Loucy (cell line): Measurements from ENCODE around the gene NME4.

ENCODE experiments used
- CTCF ChIP-seq: fragments of 200-600 bp; sonication (generic); conservative IDR thresholded peaks from 2 replicates; pipeline ENCODE4 v1.5.1; 2014; ENCODE audit warnings: mild to moderate bottlenecking, antibody characterized with exemption, low read length
- EZH2phosphoT487 ChIP-seq: fragments of 200-600 bp; IDR thresholded peaks from 2 replicates; pipeline ENCODE4 v1.6.1; 2018; ENCODE audit warnings: antibody characterized with exemption, mild to moderate bottlenecking, moderate library complexity, borderline replicate concordance

GRCh38 chr16:349211-349610, 47.8 kb upstream of the NME4 start:
- TF ChIP-seq CTCF (no peak), EZH2phosphoT487 (no peak)
